HepG2 (cell line): Measurements from ENCODE around the gene YY1. TPM values are rescaled to one million over a fixed set of nuclear protein-coding genes. Genes with fewer than 3 reads are reported as not detected.

Experiments used
- CAMTA2 ChIP-seq: sonication (generic); formaldehyde crosslinking; IDR thresholded peaks from 2 replicates; pipeline ENCODE4 v1.4.0; 2020; ENCODE audit warnings: mild to moderate bottlenecking, missing genetic modification reagents, borderline replicate concordance
- CBX5 ChIP-seq: sonication (generic); formaldehyde crosslinking; IDR thresholded peaks from 2 replicates; pipeline ENCODE4 v1.4.0; 2020; ENCODE audit warnings: missing genetic modification reagents, borderline replicate concordance
- GMEB1 ChIP-seq: sonication (generic); formaldehyde crosslinking; IDR thresholded peaks from 2 replicates; pipeline ENCODE4 v1.5.1; 2020; ENCODE audit warnings: missing genetic modification reagents, mild to moderate bottlenecking, borderline replicate concordance
- NCOR1 ChIP-seq: fragments of 200-600 bp; sonication (generic); IDR thresholded peaks from 2 replicates; pipeline ENCODE4 v1.7.0; 2017; ENCODE audit warnings: antibody characterized with exemption, low read length, borderline replicate concordance
- TCF7 ChIP-seq: sonication (generic); IDR thresholded peaks from 2 replicates; pipeline ENCODE4 v1.6.1; 2016; ENCODE audit warnings: antibody characterized with exemption, low read depth
- ZC3H4 ChIP-seq: sonication (generic); formaldehyde crosslinking; IDR thresholded peaks from 2 replicates; pipeline ENCODE4 v1.4.0; 2020; ENCODE audit warnings: missing genetic modification reagents, borderline replicate concordance
- polyA plus RNA-seq, 8 experiments: library from polyadenylated mRNA; depleted of rRNA in 3 of 8; stranded (reverse) in 7 of 8; unstranded in 1 of 8; fragments of >200 nt; fragmentation: Illumina TruSeq in 4 of 8; extraction: Trizol in 4 of 8; gene quantifications; 2 replicates each; pipeline versions ENCODE4 v1.2.1 to v1.2.3, GENCODE V29; 2011 to 2016; ENCODE audit warnings: low read depth in 4 of 8, missing spikeins in 1 of 8, mixed read lengths in 1 of 8; ENCODE audit not compliant: insufficient read depth in 1 of 8
- total RNA-seq, 5 experiments: library from RNA; depleted of rRNA; stranded (reverse); fragments of >200 nt; fragmentation: Illumina TruSeq; extraction: Trizol; gene quantifications; 2 replicates each; pipeline ENCODE4 v1.2.3, GENCODE V29; 2016; ENCODE audit warnings: low read depth in 1 of 5
- TF ChIP-seq, protein P1 (sequence below): sonication (generic); formaldehyde crosslinking; IDR thresholded peaks from 2 replicates; pipeline ENCODE4 v1.8.0; 2022; ENCODE audit warnings: missing genetic modification reagents, mild to moderate bottlenecking, moderate library complexity, borderline replicate concordance

Gene YY1
- total and polyA plus RNA-seq, 2 of the 13 experiments (the other 11 are each of a cell fraction or from before 2014, with no cell fraction given) = 29.4 to 68.1 TPM

- TF ChIP-seq CBX5 (CRISPR knock-in tag) (no peak), ZC3H4 (CRISPR knock-in tag) (no peak), CAMTA2 (CRISPR knock-in tag) (no peak), TCF7 (no peak), NCOR1 (no peak), GMEB1 (CRISPR knock-in tag) (no peak)
- TF ChIP-seq, protein P1, sequence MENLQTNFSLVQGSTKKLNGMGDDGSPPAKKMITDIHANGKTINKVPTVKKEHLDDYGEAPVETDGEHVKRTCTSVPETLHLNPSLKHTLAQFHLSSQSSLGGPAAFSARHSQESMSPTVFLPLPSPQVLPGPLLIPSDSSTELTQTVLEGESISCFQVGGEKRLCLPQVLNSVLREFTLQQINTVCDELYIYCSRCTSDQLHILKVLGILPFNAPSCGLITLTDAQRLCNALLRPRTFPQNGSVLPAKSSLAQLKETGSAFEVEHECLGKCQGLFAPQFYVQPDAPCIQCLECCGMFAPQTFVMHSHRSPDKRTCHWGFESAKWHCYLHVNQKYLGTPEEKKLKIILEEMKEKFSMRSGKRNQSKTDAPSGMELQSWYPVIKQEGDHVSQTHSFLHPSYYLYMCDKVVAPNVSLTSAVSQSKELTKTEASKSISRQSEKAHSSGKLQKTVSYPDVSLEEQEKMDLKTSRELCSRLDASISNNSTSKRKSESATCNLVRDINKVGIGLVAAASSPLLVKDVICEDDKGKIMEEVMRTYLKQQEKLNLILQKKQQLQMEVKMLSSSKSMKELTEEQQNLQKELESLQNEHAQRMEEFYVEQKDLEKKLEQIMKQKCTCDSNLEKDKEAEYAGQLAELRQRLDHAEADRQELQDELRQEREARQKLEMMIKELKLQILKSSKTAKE (CRISPR knock-in tag) = no peak
Measured at GRCh38 chr14:100193417-100194357, 45.3 kb upstream of the YY1 start (continued).
